Measurements from ENCODE around the gene TSKS. TPM values are rescaled to one million over a fixed set of nuclear protein-coding genes. Genes with fewer than 3 reads are reported as not detected.

Gene TSKS
- total RNA-seq, 1 experiment from 2014 or later, result not detected

- no peak for DNase-seq (ENCODE audit: low spot score)
Measured at GRCh38 chr19:49718511-49718910, 44.6 kb downstream of the TSKS start.

- no peak for DNase-seq (ENCODE audit: low spot score)
Measured at GRCh38 chr19:49716154-49716553, 47.0 kb downstream of the TSKS start.

GRCh38 chr19:49713236-49713845 is 49.8 kb downstream of the TSKS start:
- no peak for DNase-seq (ENCODE audit: low spot score)

GRCh38 chr19:49712397-49712859 is 50.7 kb downstream of the TSKS start:
- peak; percentile 85 for DNase-seq (ENCODE audit: low spot score)

GRCh38 chr19:49710372-49710951 is 52.6 kb downstream of the TSKS start:
- peak; percentile 71 for DNase-seq (ENCODE audit: low spot score)

- no peak for DNase-seq (ENCODE audit: low spot score)
Measured at GRCh38 chr19:49705919-49706318, 57.2 kb downstream of the TSKS start.

GRCh38 chr19:49704888-49705642 is 58.0 kb downstream of the TSKS start:
- no peak for DNase-seq (ENCODE audit: low spot score)

GRCh38 chr19:49701271-49701786 is 61.8 kb downstream of the TSKS start:
- no peak for DNase-seq (ENCODE audit: low spot score)

GRCh38 chr19:49700563-49700962 is 62.5 kb downstream of the TSKS start:
- no peak for DNase-seq (ENCODE audit: low spot score)

GRCh38 chr19:49699364-49699763 is 63.7 kb downstream of the TSKS start:
- no peak for DNase-seq (ENCODE audit: low spot score)

- DNase-seq (ENCODE audit: low spot score), result no peak
Measured at GRCh38 chr19:49696865-49697264, 66.2 kb downstream of the TSKS start.

GRCh38 chr19:49696115-49696514 is 67.0 kb downstream of the TSKS start:
- no peak for DNase-seq (ENCODE audit: low spot score)

GRCh38 chr19:49692147-49692506 is 71.0 kb downstream of the TSKS start:
- no peak for DNase-seq (ENCODE audit: low spot score)

GRCh38 chr19:49691243-49692146 is 71.6 kb downstream of the TSKS start:
- no peak for DNase-seq (ENCODE audit: low spot score)

- no peak for DNase-seq (ENCODE audit: low spot score)
Measured at GRCh38 chr19:49690656-49691242, 72.4 kb downstream of the TSKS start, which contains the start of gene CPT1C. Gene CPT1C (plus strand): TSS chr19:49691116. CDS start chr19:49692253, 1,137 bp downstream.

GRCh38 chr19:49690079-49690655 is 72.9 kb downstream of the TSKS start:
- no peak for DNase-seq (ENCODE audit: low spot score)

Other genes with a start within 250 kb of the TSKS start
- 0.46 TPM in 1 of 2 replicates, not detected in the other for gene RCN3, start 235.3 kb downstream of the TSKS start, total RNA-seq (2014; rRNA removed; shearing (Covaris generic))
- gene NOSIP, start 182.8 kb downstream of the TSKS start, total RNA-seq (2014; rRNA removed; shearing (Covaris generic)), result 131 and 142 TPM in 2 replicates
- 0.43 and 0.79 TPM in 2 replicates for gene PRRG2, start 182.0 kb downstream of the TSKS start, total RNA-seq (2014; rRNA removed; shearing (Covaris generic))
- 2.3 and 4.7 TPM in 2 replicates for gene PRR12, start 172.1 kb downstream of the TSKS start, total RNA-seq (2014; rRNA removed; shearing (Covaris generic))
- gene RRAS, start 123.2 kb downstream of the TSKS start, total RNA-seq (2014; rRNA removed; shearing (Covaris generic)), result 32.0 and 34.5 TPM in 2 replicates
- 28.8 and 31.9 TPM in 2 replicates for gene SCAF1, start 121.1 kb downstream of the TSKS start, total RNA-seq (2014; rRNA removed; shearing (Covaris generic))
- gene IRF3, start 97.4 kb downstream of the TSKS start, total RNA-seq (2014; rRNA removed; shearing (Covaris generic)), result 72.2 and 75.6 TPM in 2 replicates
- 21.8 and 24.5 TPM in 2 replicates for gene BCL2L12, start 97.4 kb downstream of the TSKS start, total RNA-seq (2014; rRNA removed; shearing (Covaris generic))
- gene PRMT1, start 86.0 kb downstream of the TSKS start, total RNA-seq (2014; rRNA removed; shearing (Covaris generic)), result 485 and 504 TPM in 2 replicates
- 2.7 and 3.2 TPM in 2 replicates for gene ADM5, start 73.7 kb downstream of the TSKS start, total RNA-seq (2014; rRNA removed; shearing (Covaris generic))
- 0.53 and 6.1 TPM in 2 replicates for gene CPT1C, start 72.2 kb downstream of the TSKS start, total RNA-seq (2014; rRNA removed; shearing (Covaris generic))
- gene AP2A1, start 3.7 kb upstream of the TSKS start, total RNA-seq (2014; rRNA removed; shearing (Covaris generic)), result 116 and 130 TPM in 2 replicates
- gene FUZ, start 50.0 kb upstream of the TSKS start, total RNA-seq (2014; rRNA removed; shearing (Covaris generic)), result 17.6 and 19.0 TPM in 2 replicates
- gene MED25, start 55.0 kb upstream of the TSKS start, total RNA-seq (2014; rRNA removed; shearing (Covaris generic)), result 28.6 and 34.8 TPM in 2 replicates
- 119 and 139 TPM in 2 replicates for gene PTOV1, start 87.9 kb upstream of the TSKS start, total RNA-seq (2014; rRNA removed; shearing (Covaris generic))
- gene PNKP, start 104.3 kb upstream of the TSKS start, total RNA-seq (2014; rRNA removed; shearing (Covaris generic)), result 50.7 and 63.0 TPM in 2 replicates
- 19.2 and 22.7 TPM in 2 replicates for gene AKT1S1, start 114.0 kb upstream of the TSKS start, total RNA-seq (2014; rRNA removed; shearing (Covaris generic))
- gene TBC1D17, start 114.4 kb upstream of the TSKS start, total RNA-seq (2014; rRNA removed; shearing (Covaris generic)), result 10.1 and 11.9 TPM in 2 replicates
- gene IL4I1, start 133.6 kb upstream of the TSKS start, total RNA-seq (2014; rRNA removed; shearing (Covaris generic)), result 6.4 and 15.4 TPM in 2 replicates
- 30.3 and 35.6 TPM in 2 replicates for gene ATF5, start 165.9 kb upstream of the TSKS start, total RNA-seq (2014; rRNA removed; shearing (Covaris generic))
- 84.6 and 91.3 TPM in 2 replicates for gene NUP62, start 166.2 kb upstream of the TSKS start, total RNA-seq (2014; rRNA removed; shearing (Covaris generic))
- not detected in 2 replicates for gene SIGLEC11, start 197.9 kb upstream of the TSKS start, total RNA-seq (2014; rRNA removed; shearing (Covaris generic))